Duodenal mucosa (tissue), 2 donors: ENCODE data around the gene MAPK8IP3.
"Not testable (repeated sequence)": the region's sequence is repeated elsewhere in the genome, so short reads cannot be mapped to it uniquely, and the experiment has no call there.

ENCODE experiments used
- H3K27ac ChIP-seq: one replicate; pipeline ENCODE4 v1.7.0; 2013; ENCODE audit warnings: low read depth, low read length
- H3K27me3 ChIP-seq, 2 donors: one replicate each; pipeline ENCODE4 v1.7.0; 2013; ENCODE audit warnings: low read length in 2 of 2, control low read depth in 1 of 2; ENCODE audit not compliant: insufficient read depth in 2 of 2, control insufficient read depth in 1 of 2
- H3K36me3 ChIP-seq, 2 donors: one replicate each; pipeline ENCODE4 v1.7.0; 2013; ENCODE audit warnings: low read length in 2 of 2, control low read depth in 1 of 2; ENCODE audit not compliant: insufficient read depth in 2 of 2, control insufficient read depth in 1 of 2
- H3K4me1 ChIP-seq, 2 donors: one replicate each; pipeline ENCODE4 v1.7.0; 2013; ENCODE audit warnings: low read length in 2 of 2, control low read depth in 1 of 2; ENCODE audit not compliant: insufficient read depth in 2 of 2, control insufficient read depth in 1 of 2
- H3K4me3 ChIP-seq, 2 donors: one replicate each; pipeline ENCODE4 v1.7.0; 2013; ENCODE audit warnings: low read length in 2 of 2, low read depth in 1 of 2
- H3K9ac ChIP-seq, 2 donors: one replicate each; pipeline ENCODE4 v1.7.0; 2013; ENCODE audit warnings: low read length in 2 of 2, low read depth in 1 of 2
- H3K9me3 ChIP-seq, 2 donors: one replicate each; pipeline ENCODE4 v1.7.0; 2013; ENCODE audit warnings: low read length in 2 of 2, control low read depth in 1 of 2; ENCODE audit not compliant: control insufficient read depth in 1 of 2

Gene MAPK8IP3

GRCh38 chr16:1691956-1692355 lies 14.0 kb upstream of the MAPK8IP3 start:
- Histone ChIP-seq H3K4me3 (no peak overlapping the region), H3K27me3 (no peaks in the 10 kb centered on the region), H3K4me1 (no peaks in the 10 kb centered on the region), H3K9me3 (no peaks in the 10 kb centered on the region), H3K36me3 (peaks cover 38 to 82% of the 10 kb centered on the region in 2 donors), H3K9ac (no peak overlapping the region), H3K27ac (no peak overlapping the region)

- Histone ChIP-seq H3K4me1 (no peaks in the 10 kb centered on the region), H3K9me3 (no peaks in the 10 kb centered on the region), H3K36me3 (peaks cover 26 to 80% of the 10 kb centered on the region in 2 donors), H3K27ac (no peak overlapping the region), H3K9ac (no peak overlapping the region), H3K4me3 (no peak overlapping the region), H3K27me3 (no peaks in the 10 kb centered on the region)
These were observed 9.1 kb upstream of the MAPK8IP3 start for GRCh38 chr16:1696863-1697262.

- Histone ChIP-seq H3K27ac (no peak overlapping the region), H3K4me1 (no peaks in the 10 kb centered on the region), H3K27me3 (no peaks in the 10 kb centered on the region), H3K36me3 (peaks cover 12 to 70% of the 10 kb centered on the region in 2 donors), H3K9me3 (no peaks in the 10 kb centered on the region), H3K4me3 (no peak overlapping the region), H3K9ac (no peak overlapping the region)
These were observed 7.3 kb upstream of the MAPK8IP3 start for GRCh38 chr16:1698680-1699079.

GRCh38 chr16:1700246-1700645 lies 5.7 kb upstream of the MAPK8IP3 start:
- Histone ChIP-seq H3K4me3 (no peak overlapping the region), H3K9me3 (no peaks in the 10 kb centered on the region), H3K36me3 (peaks cover 11 to 59% of the 10 kb centered on the region in 2 donors), H3K4me1 (peaks cover 0 to 6% of the 10 kb centered on the region in 2 donors), H3K27me3 (no peaks in the 10 kb centered on the region), H3K27ac (no peak overlapping the region), H3K9ac (no peak overlapping the region)

- Histone ChIP-seq H3K27ac (no peak overlapping the region), H3K9me3 (no peaks in the 10 kb centered on the region), H3K9ac (no peak overlapping the region), H3K4me1 (peaks cover 0 to 6% of the 10 kb centered on the region in 2 donors), H3K4me3 (no peak overlapping the region), H3K27me3 (no peaks in the 10 kb centered on the region), H3K36me3 (peaks cover 11 to 51% of the 10 kb centered on the region in 2 donors)
These were observed 4.6 kb upstream of the MAPK8IP3 start for GRCh38 chr16:1701216-1701878.

- H3K9ac ChIP-seq, result peak overlapping the region; percentile 76 to 93
- H3K4me3 ChIP-seq, result peak overlapping the region; percentile 93 to 99
- H3K9me3 ChIP-seq, H3K27me3 ChIP-seq: not testable (repeated sequence)
- peaks cover 21 to 23% of the 10 kb centered on the region in 2 donors for H3K4me1 ChIP-seq
- peaks cover 2 to 17% of the 10 kb centered on the region in 2 donors for H3K36me3 ChIP-seq
- peak overlapping the region; percentile 80 for H3K27ac ChIP-seq
These were observed 689 bp upstream of the MAPK8IP3 start for GRCh38 chr16:1705324-1705687.

GRCh38 chr16:1706386-1707192 lies 594 bp downstream of the MAPK8IP3 start:
- Histone ChIP-seq H3K4me3 (peak overlapping the region; percentile 93 to 99), H3K4me1 (peaks cover 21 to 23% of the 10 kb centered on the region in 2 donors), H3K27ac (no peak overlapping the region), H3K9ac (peak overlapping the region; percentile 92 to 97), H3K9me3 (no peaks in the 10 kb centered on the region), H3K27me3 (no peaks in the 10 kb centered on the region), H3K36me3 (peaks cover 0 to 11% of the 10 kb centered on the region in 2 donors)

- Histone ChIP-seq H3K9ac (peak overlapping the region; percentile 32 to 70), H3K9me3 (no peaks in the 10 kb centered on the region), H3K27ac (no peak overlapping the region), H3K4me3 (peak overlapping the region; percentile 56 to 82), H3K27me3 (no peaks in the 10 kb centered on the region), H3K36me3 (peaks cover 0 to 4% of the 10 kb centered on the region in 2 donors), H3K4me1 (peaks cover 21 to 23% of the 10 kb centered on the region in 2 donors)
These were observed 1.3 kb downstream of the MAPK8IP3 start for GRCh38 chr16:1707193-1707790.

GRCh38 chr16:1708083-1708767 lies 2.2 kb downstream of the MAPK8IP3 start:
- peaks cover 21 to 23% of the 10 kb centered on the region in 2 donors for H3K4me1 ChIP-seq
- no peaks in the 10 kb centered on the region for H3K36me3 ChIP-seq
- H3K4me3 ChIP-seq, result peak overlapping the region in 1 of 2 donors; percentile 82
- peak overlapping the region in 1 of 2 donors; percentile 70 for H3K9ac ChIP-seq
- H3K27me3 ChIP-seq, result no peaks in the 10 kb centered on the region
- H3K9me3 ChIP-seq, result no peaks in the 10 kb centered on the region
- H3K27ac ChIP-seq, result no peak overlapping the region
